Midbrain (tissue), 1 donor: ENCODE results near the gene OR5W2.
A peak's percentile ranks its signal among the peaks of the same experiment; 100 is the strongest.
"Not testable (repeated sequence)": the region's sequence is repeated elsewhere in the genome, so short reads cannot be mapped to it uniquely, and the experiment has no call there.

ENCODE experiments used
- DNase-seq: peaks from one replicate; lab custom pipeline; 2025; lab: John Stamatoyannopoulos, UW

The OR5W2 gene

GRCh38 chr11:55914482-55914881 lies at the start of gene OR5W2:
TSS of gene OR5W2 (minus strand) at chr11:55914582. CDS start at chr11:55914582, 0 bp downstream.
- no peak for DNase-seq

- no peak for DNase-seq
Observed at GRCh38 chr11:55956521-55956920, 42.1 kb upstream of the OR5W2 start.

GRCh38 chr11:55949330-55949729 lies 34.9 kb upstream of the OR5W2 start:
- no peak for DNase-seq

- peak; percentile 62 for DNase-seq
Observed at GRCh38 chr11:55942785-55943392, 28.5 kb upstream of the OR5W2 start.

GRCh38 chr11:55936300-55936699 lies 21.9 kb upstream of the OR5W2 start, which contains the start of gene OR5I1:
TSS of gene OR5I1 (minus strand) at chr11:55936400. CDS start at chr11:55936400, 0 bp downstream.
- no peak for DNase-seq

GRCh38 chr11:55920537-55920936 lies 6.2 kb upstream of the OR5W2 start:
- DNase-seq: no peak

- DNase-seq: no peak
Observed at GRCh38 chr11:55902308-55902707, 12.1 kb downstream of the OR5W2 start.

- no peak for DNase-seq
Observed at GRCh38 chr11:55895216-55895615, 19.2 kb downstream of the OR5W2 start.

GRCh38 chr11:55885481-55885880 lies 28.9 kb downstream of the OR5W2 start:
- not testable (repeated sequence) for DNase-seq

GRCh38 chr11:55884995-55885394 lies 29.4 kb downstream of the OR5W2 start:
- DNase-seq: not testable (repeated sequence)

GRCh38 chr11:55882997-55883396 lies 31.4 kb downstream of the OR5W2 start, which contains the start of gene TRIM51:
TSS of gene TRIM51 (plus strand) at chr11:55883297. CDS start at chr11:55885429, 2,132 bp downstream.
- DNase-seq: not testable (repeated sequence)

- not testable (repeated sequence) for DNase-seq
Observed at GRCh38 chr11:55873146-55873545, 41.2 kb downstream of the OR5W2 start.

GRCh38 chr11:55872731-55873130 lies 41.7 kb downstream of the OR5W2 start:
- DNase-seq: not testable (repeated sequence)

GRCh38 chr11:55867354-55867753 lies 47.0 kb downstream of the OR5W2 start:
- not testable (repeated sequence) for DNase-seq
